GM12878 (cell line): ENCODE measurements around the gene TBCD. TPM values are rescaled to one million over a fixed set of nuclear protein-coding genes. Genes with fewer than 3 reads are reported as not detected.

Source experiments
- ATAC-seq: fragments of 200-7000 bp; cut with Tn5 transposase; 3 replicates; pipeline ENCODE4 v1.9.1; 2020; ENCODE audit warnings: mild to moderate bottlenecking, moderate library complexity
- BruUV-seq: library from RNA; stranded (reverse); fragments of 400-500 nt; replicated peaks from 2 replicates; lab custom pipeline; 2021; lab: Mats Ljungman, UMichigan
- CTCF ChIA-PET: fragments of 300-600 bp; sonication (Branson Sonifier 250); formaldehyde crosslinking; extraction: SDS; loops from one replicate; lab custom pipeline; 2021; ENCODE audit warnings: inconsistent platforms; lab: Yijun Ruan, JAX
- POLR2A ChIA-PET: fragments of 350-600 bp; formaldehyde crosslinking; extraction: SDS; loops from one replicate; lab custom pipeline; 2021; ENCODE audit warnings: inconsistent platforms; lab: Charles Lee
- RAD21 ChIA-PET: fragments of 300-600 bp; sonication (Branson Sonifier 250); formaldehyde crosslinking; loops from one replicate; lab custom pipeline; 2023; ENCODE audit warnings: antibody characterized with exemption; ENCODE audit not compliant: unreplicated experiment; lab: Charles Lee
- SMC1A ChIA-PET: fragments of 300-600 bp; sonication (Branson Sonifier 250); formaldehyde crosslinking; loops from one replicate; lab custom pipeline; 2023; ENCODE audit not compliant: unreplicated experiment, uncharacterized antibody; lab: Charles Lee
- DNase-seq: peaks from one replicate; pipeline ENCODE4 v3.0.0-alpha.2; 2011; ENCODE audit warnings: low read depth, low spot score
- FAIRE-seq: peaks from 3 replicates; lab custom pipeline; 2011; peaks lifted over from hg19 to GRCh38; lab: Jason Lieb, UNC
- H2AFZ ChIP-seq: 2 replicates; pipeline ENCODE4 v1.6.0; 2011; ENCODE audit warnings: low read depth, low read length, control low read depth; ENCODE audit not compliant: control insufficient read depth
- H3K27ac ChIP-seq: 2 replicates; pipeline ENCODE4 v1.5.1; 2011; ENCODE audit warnings: control low read depth; ENCODE audit not compliant: control insufficient read depth, insufficient read depth
- H3K27me3 ChIP-seq, 2 experiments: replicated peaks in 1 of 2; 2 replicates each; pipeline versions ENCODE4 v1.6.0 to v1.6.1; 2011; ENCODE audit warnings: low read length in 1 of 2; ENCODE audit not compliant: control insufficient read depth in 2 of 2, insufficient read depth in 2 of 2
- H3K36me3 ChIP-seq, 2 experiments: 2 replicates each; pipeline ENCODE4 v1.5.1; 2011; ENCODE audit warnings: low read length in 1 of 2; ENCODE audit not compliant: control insufficient read depth in 2 of 2, insufficient read depth in 2 of 2
- H3K4me1 ChIP-seq: 2 replicates; pipeline ENCODE4 v1.6.1; 2011; ENCODE audit warnings: mild to moderate bottlenecking, low read length, moderate library complexity, mixed read lengths; ENCODE audit not compliant: control insufficient read depth, insufficient read depth
- H3K4me2 ChIP-seq: 2 replicates; pipeline ENCODE4 v1.6.0; 2011; ENCODE audit warnings: control low read depth; ENCODE audit not compliant: control insufficient read depth, insufficient read depth
- H3K4me3 ChIP-seq: fragments of 200-600 bp; sonication (generic); 2 replicates; pipeline ENCODE4 v1.5.1; 2016
- H3K79me2 ChIP-seq: 2 replicates; pipeline ENCODE4 v1.6.0; 2011; ENCODE audit warnings: low read length; ENCODE audit not compliant: control insufficient read depth, insufficient read depth
- H3K9ac ChIP-seq: 2 replicates; pipeline ENCODE4 v1.8.0; 2011; ENCODE audit warnings: low read length, control low read depth, mixed read lengths; ENCODE audit not compliant: control insufficient read depth, insufficient read depth
- H3K9me3 ChIP-seq: replicated peaks from 3 replicates; pipeline ENCODE4 v1.5.1; 2011; ENCODE audit warnings: mild to moderate bottlenecking, low read length; ENCODE audit not compliant: control insufficient read depth, insufficient read depth
- H4K20me1 ChIP-seq: 2 replicates; pipeline ENCODE4 v1.6.0; 2011; ENCODE audit not compliant: control insufficient read depth, insufficient read depth
- JUNB ChIP-seq: IDR thresholded peaks from 2 replicates; pipeline ENCODE4 v1.6.1; 2016; ENCODE audit warnings: antibody characterized with exemption, mild to moderate bottlenecking
- PAX5 ChIP-seq: IDR thresholded peaks from 2 replicates; pipeline ENCODE4 v1.6.1; 2011; ENCODE audit warnings: low read depth, low read length, borderline replicate concordance
- TCF7 ChIP-seq: IDR thresholded peaks from 2 replicates; pipeline ENCODE4 v1.6.1; 2014; ENCODE audit warnings: antibody characterized with exemption, borderline replicate concordance
- WGBS: methylation state at CpG from one replicate; pipeline ENCODE4 v1.1.6; 2016; ENCODE audit warnings: low lambda C conversion rate; ENCODE audit not compliant: insufficient replicate concordance, insufficient coverage; ENCODE audit errors: missing lambda C conversion rate; 5-methylcytosine and 5-hydroxymethylcytosine counted together
- in situ Hi-C: fragments of 300-500 bp; cut with MboI; formaldehyde crosslinking; loops from 9 replicates; pipeline ENCODE4 v1.14.3; 2018; ENCODE audit warnings: mixed read lengths
- intact Hi-C: fragments of 100-400 bp; cut with micrococcal nuclease; formaldehyde crosslinking; loops from one replicate; pipeline ENCODE4 v1.14.2; 2022; ENCODE audit not compliant: unreplicated experiment
- polyA plus RNA-seq, 11 experiments: library from polyadenylated mRNA; depleted of rRNA in 4 of 11; unstranded in 6 of 11; stranded (reverse) in 5 of 11; fragments of >200 nt; fragmentation: Nextera tagmentation in 4 of 11; fragmentation: Illumina TruSeq in 1 of 11; extraction: Ambion mirVana in 4 of 11; extraction: Trizol in 1 of 11; gene quantifications; 1 replicate in 1 of 11; 2 replicates in 10 of 11; pipeline versions ENCODE4 v1.2.1 to v1.2.3, GENCODE V29; 2011 to 2016; ENCODE audit warnings: inconsistent platforms in 2 of 11, missing spikeins in 2 of 11, low read depth in 1 of 11
- total RNA-seq, 4 experiments: library from RNA; depleted of rRNA in 3 of 4; stranded (reverse); fragments of >200 nt in 3 of 4; fragmentation: Illumina TruSeq in 1 of 4; extraction: Trizol in 1 of 4; gene quantifications; 2 replicates each; pipeline versions ENCODE4 v1.2.1 to v1.2.3, GENCODE V29; 2013 to 2021
- TF ChIP-seq, protein P1 (sequence below): IDR thresholded peaks from 2 replicates; pipeline ENCODE4 v1.6.1; 2012; ENCODE audit warnings: low read depth, low read length, improper control_type of control experiment

Gene TBCD
- total and polyA plus RNA-seq, 10 of the 15 experiments (the other 5 are each of a cell fraction or from before 2014, with no cell fraction given): 10.3 to 114 (median 52.4) TPM

DNA sequence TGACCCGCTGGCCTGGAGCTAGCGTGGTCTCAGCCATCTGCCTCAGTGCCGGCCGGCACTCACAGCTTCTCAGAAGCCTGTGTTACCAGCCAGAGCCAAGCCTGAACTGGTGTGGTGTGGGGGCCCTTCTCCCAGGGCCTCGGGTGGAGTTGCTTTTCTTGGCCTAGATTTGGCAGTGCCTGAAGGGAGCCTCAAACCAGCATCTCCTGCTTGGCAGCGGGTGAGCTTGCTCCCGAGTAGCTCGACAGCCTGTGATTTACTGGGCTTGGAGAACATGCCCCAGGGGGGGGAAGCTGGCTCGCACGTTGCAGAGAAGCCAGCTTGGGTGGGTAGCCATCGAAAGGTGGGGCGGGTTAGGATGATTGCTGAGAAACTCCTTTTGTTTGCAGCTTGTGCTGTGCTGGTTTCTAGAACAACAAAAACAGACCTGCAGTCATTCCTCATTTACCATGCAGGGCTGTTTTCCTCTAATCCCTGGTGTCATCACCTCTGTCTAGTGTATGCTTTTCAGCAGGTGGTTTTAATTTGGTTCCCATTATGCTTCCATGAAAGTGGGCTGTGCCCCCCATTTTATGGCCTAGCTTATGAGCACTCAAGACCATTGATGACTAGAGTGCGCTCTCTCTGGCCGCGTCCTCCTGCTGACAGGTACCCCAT, 42.2 kb downstream of the TBCD start:
- BruUV-seq: no TSS peak
- CTCF ChIA-PET: interaction anchor here (1.1 kb wide), 1 partner anchor 12 kb away, joined by 3 read pairs; no protein-coding TSS in a partner anchor
- intact Hi-C loops: no loop called here

DNA sequence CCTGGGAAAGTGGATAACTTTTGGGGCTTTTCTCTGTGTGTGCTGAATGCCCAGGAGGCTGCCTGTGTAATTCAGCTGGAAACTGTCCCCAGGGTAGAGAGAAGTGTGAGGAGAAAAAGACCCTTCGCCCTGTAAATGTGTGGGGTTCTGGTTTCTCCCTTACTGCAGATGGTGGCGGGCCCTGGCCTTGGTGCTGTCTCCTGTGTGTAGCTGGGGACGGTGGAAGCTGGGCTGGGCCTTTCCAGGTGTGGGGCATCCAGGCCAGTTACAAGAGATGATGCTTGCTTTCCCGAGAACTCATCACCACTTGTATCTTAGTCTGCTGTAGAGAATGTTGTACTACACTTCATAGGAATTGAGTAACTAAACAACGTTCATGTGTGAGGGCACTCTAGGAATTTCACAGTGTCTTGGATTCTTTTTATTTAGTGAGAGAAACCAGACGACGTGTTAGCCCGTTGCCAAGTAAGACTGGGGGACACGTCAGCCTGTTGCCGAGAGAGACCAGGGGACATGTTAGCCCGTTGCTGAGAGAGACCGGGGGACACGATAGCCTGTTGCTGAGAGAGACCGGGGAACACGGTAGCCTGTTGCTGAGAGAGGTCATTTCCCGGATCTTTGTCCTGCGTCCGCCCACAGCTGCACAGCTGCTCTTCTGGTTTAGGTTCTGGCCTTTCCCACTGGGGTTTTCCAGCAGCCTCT, 43.1 kb downstream of the TBCD start:
- ChIA-PET SMC1A (no interaction called here), RAD21 (no interaction called here), POLR2A (no interaction called here), CTCF (interaction anchor here (1.1 kb wide), 1 partner anchor 13 kb away, joined by 3 read pairs; no protein-coding TSS in a partner anchor)
- intact Hi-C loops (no loop called here), in situ Hi-C loops (no loop called here)
- BruUV-seq: no TSS peak
- Histone ChIP-seq H3K9ac (no peak overlapping the region), H3K36me3 (peaks cover 0 to 6% of the 10 kb centered on the region in 2 experiments; a peak in 3 of 4 replicates), H3K4me3 (no peak overlapping the region), H3K9me3 (no peaks in the 10 kb centered on the region), H3K4me2 (no peak overlapping the region), H3K27me3 (no peaks in the 10 kb centered on the region), H3K4me1 (no peaks in the 10 kb centered on the region), H2AFZ (no peak overlapping the region), H3K79me2 (no peaks in the 10 kb centered on the region), H3K27ac (no peak overlapping the region), H4K20me1 (no peaks in the 10 kb centered on the region)
- no peak for FAIRE-seq
- no peak for TF ChIP-seq JUNB
- no peak for ATAC-seq
- DNase-seq: no peak
- 96% methylated on average over 18 of the region's 18 CpGs for WGBS

More for the DNA sequence above, 42.2 kb downstream of the TBCD start:
- ATAC-seq (no peak), DNase-seq (no peak), FAIRE-seq (no peak)
- H2AFZ ChIP-seq: no peak overlapping the region
- TF ChIP-seq, protein P1, sequence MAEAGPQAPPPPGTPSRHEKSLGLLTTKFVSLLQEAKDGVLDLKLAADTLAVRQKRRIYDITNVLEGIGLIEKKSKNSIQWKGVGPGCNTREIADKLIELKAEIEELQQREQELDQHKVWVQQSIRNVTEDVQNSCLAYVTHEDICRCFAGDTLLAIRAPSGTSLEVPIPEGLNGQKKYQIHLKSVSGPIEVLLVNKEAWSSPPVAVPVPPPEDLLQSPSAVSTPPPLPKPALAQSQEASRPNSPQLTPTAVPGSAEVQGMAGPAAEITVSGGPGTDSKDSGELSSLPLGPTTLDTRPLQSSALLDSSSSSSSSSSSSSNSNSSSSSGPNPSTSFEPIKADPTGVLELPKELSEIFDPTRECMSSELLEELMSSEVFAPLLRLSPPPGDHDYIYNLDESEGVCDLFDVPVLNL: no peak
- TF ChIP-seq PAX5 (no peak), TCF7 (no peak)
- SMC1A ChIA-PET: no interaction called here
- H4K20me1 ChIP-seq: no peaks in the 10 kb centered on the region
- in situ Hi-C loops: no loop called here
- 99% methylated on average over 15 of the region's 15 CpGs for WGBS
- no peak overlapping the region for H3K4me3 ChIP-seq
- H3K9me3 ChIP-seq: no peaks in the 10 kb centered on the region
- no peak overlapping the region for H3K4me2 ChIP-seq
- peaks cover 0 to 2% of the 10 kb centered on the region in 2 experiments; a peak in 3 of 4 replicates for H3K36me3 ChIP-seq
- no peak overlapping the region for H3K9ac ChIP-seq
- H3K4me1 ChIP-seq: no peaks in the 10 kb centered on the region
- POLR2A ChIA-PET: no interaction called here
- RAD21 ChIA-PET: no interaction called here
- no peak overlapping the region for H3K27ac ChIP-seq
- H3K79me2 ChIP-seq: no peaks in the 10 kb centered on the region
- H3K27me3 ChIP-seq: no peaks in the 10 kb centered on the region
